Esophagus squamous epithelium (tissue), 4 donors: ENCODE results near the gene BMPR1B.

ENCODE experiments used
- POLR2A ChIP-seq, 4 donors: fragments of 450-650 bp; IDR thresholded peaks; one replicate each; pipeline ENCODE4 v1.6.1; 2017; ENCODE audit warnings: antibody characterized with exemption in 4 of 4, mild to moderate bottlenecking in 4 of 4, moderate library complexity in 3 of 4
- TF ChIP-seq, protein P1 (sequence below), 6 experiments: fragments of 450-650 bp in 4 of 6; fragments of 200-600 bp in 2 of 6; sonication (generic) in 2 of 6; IDR thresholded peaks; one replicate each; pipeline ENCODE4 v1.5.1; 2016 to 2019; ENCODE audit warnings: antibody characterized with exemption in 6 of 6, mild to moderate bottlenecking in 4 of 6, moderate library complexity in 4 of 6

DNA sequence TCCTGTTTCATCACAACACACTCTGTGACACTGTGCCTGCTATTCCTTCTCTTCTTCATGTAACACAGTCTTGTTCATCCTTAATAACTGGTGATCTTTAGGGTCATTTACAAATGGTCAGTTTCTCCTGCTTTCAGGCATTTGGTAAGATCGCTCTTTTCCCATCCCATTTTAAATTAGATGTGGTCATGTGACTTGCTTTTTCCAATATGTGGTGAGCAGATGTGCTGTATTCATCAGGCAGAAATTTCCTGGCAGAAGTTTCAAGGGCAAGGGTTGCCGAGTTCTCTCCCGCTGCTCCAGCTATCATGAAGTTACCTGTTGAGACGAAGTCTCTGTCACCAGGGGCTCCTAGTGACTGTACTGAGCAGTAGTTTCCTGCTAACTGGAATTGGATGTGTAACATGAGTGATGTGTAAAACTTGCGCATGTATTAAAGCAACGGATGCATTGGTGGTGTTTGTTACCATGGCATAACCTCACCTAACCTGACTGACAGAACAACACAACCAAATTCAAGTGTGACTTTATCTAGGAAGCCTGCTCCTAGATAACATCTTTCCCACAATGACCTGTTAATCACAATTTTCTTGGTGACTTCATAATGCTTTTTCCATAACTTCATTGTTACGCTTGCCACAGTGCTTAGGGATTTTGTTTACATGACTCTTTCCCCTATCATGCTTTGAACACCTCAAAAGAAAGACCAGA, 29.5 kb upstream of the BMPR1B start:
- TF ChIP-seq, protein P1, sequence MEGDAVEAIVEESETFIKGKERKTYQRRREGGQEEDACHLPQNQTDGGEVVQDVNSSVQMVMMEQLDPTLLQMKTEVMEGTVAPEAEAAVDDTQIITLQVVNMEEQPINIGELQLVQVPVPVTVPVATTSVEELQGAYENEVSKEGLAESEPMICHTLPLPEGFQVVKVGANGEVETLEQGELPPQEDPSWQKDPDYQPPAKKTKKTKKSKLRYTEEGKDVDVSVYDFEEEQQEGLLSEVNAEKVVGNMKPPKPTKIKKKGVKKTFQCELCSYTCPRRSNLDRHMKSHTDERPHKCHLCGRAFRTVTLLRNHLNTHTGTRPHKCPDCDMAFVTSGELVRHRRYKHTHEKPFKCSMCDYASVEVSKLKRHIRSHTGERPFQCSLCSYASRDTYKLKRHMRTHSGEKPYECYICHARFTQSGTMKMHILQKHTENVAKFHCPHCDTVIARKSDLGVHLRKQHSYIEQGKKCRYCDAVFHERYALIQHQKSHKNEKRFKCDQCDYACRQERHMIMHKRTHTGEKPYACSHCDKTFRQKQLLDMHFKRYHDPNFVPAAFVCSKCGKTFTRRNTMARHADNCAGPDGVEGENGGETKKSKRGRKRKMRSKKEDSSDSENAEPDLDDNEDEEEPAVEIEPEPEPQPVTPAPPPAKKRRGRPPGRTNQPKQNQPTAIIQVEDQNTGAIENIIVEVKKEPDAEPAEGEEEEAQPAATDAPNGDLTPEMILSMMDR (IDR thresholded peaks at IDR 0.05) = no peak
- no peak for TF ChIP-seq POLR2A (IDR thresholded peaks at IDR 0.05)
